ENCODE results near the gene CD59.
"Not testable (repeated sequence)": the region's sequence is repeated elsewhere in the genome, so short reads cannot be mapped to it uniquely, and the experiment has no call there.

Gene CD59

GRCh38 chr11:33692541-33692940 is 43.7 kb downstream of the CD59 start:
- no peak for DNase-seq

- DNase-seq = no peak
These were observed 44.2 kb downstream of the CD59 start for GRCh38 chr11:33692013-33692504.

GRCh38 chr11:33691066-33691864 is 45.0 kb downstream of the CD59 start:
- no peak for DNase-seq

GRCh38 chr11:33690290-33691065 is 45.7 kb downstream of the CD59 start:
- peak; percentile 22 for DNase-seq

- DNase-seq = no peak
These were observed 46.7 kb downstream of the CD59 start for GRCh38 chr11:33689501-33689900.

- no peak for DNase-seq
These were observed 47.1 kb downstream of the CD59 start for GRCh38 chr11:33689085-33689484.

GRCh38 chr11:33687733-33688479 is 48.3 kb downstream of the CD59 start:
- DNase-seq = peak; percentile 33

- DNase-seq = no peak
These were observed 51.1 kb downstream of the CD59 start for GRCh38 chr11:33685082-33685481.

GRCh38 chr11:33684003-33684706 is 52.1 kb downstream of the CD59 start:
- no peak for DNase-seq

- DNase-seq = no peak
These were observed 53.8 kb downstream of the CD59 start for GRCh38 chr11:33682446-33682845.

- no peak for DNase-seq
These were observed 54.2 kb downstream of the CD59 start for GRCh38 chr11:33682019-33682418.

GRCh38 chr11:33678616-33679015 is 57.6 kb downstream of the CD59 start:
- not testable (repeated sequence) for DNase-seq

GRCh38 chr11:33674035-33674814 is 62.0 kb downstream of the CD59 start:
- no peak for DNase-seq

GRCh38 chr11:33672273-33672672 is 64.0 kb downstream of the CD59 start:
- DNase-seq = no peak

- DNase-seq = peak; percentile 14
These were observed 65.8 kb downstream of the CD59 start for GRCh38 chr11:33670250-33671011.

- no peak for DNase-seq
These were observed 66.5 kb downstream of the CD59 start for GRCh38 chr11:33669598-33670249.

- no peak for DNase-seq
These were observed 67.1 kb downstream of the CD59 start for GRCh38 chr11:33668951-33669596.

GRCh38 chr11:33668468-33668825 is 67.8 kb downstream of the CD59 start:
- no peak for DNase-seq

GRCh38 chr11:33667819-33668467 is 68.3 kb downstream of the CD59 start:
- no peak for DNase-seq
